ACC112 (cell line): ENCODE results near the gene GLT1D1.
"Not testable (repeated sequence)": the region's sequence is repeated elsewhere in the genome, so short reads cannot be mapped to it uniquely, and the experiment has no call there.

ENCODE experiments used
- H2AFZ ChIP-seq: fragments of 200-600 bp; sonication (generic); one replicate; pipeline ENCODE4 v1.6.0; 2017; ENCODE audit warnings: antibody characterized with exemption, low read length; ENCODE audit not compliant: unreplicated experiment
- H3K27ac ChIP-seq: fragments of 200-600 bp; sonication (generic); 2 replicates; pipeline ENCODE4 v1.5.1; 2014; ENCODE audit warnings: low read depth, mild to moderate bottlenecking, antibody characterized with exemption, low read length, moderate library complexity
- H3K27me3 ChIP-seq: fragments of 200-600 bp; sonication (generic); 2 replicates; pipeline ENCODE4 v1.6.1; 2014; ENCODE audit warnings: mild to moderate bottlenecking, antibody characterized with exemption, low read length, moderate library complexity, mixed read lengths; ENCODE audit not compliant: insufficient read depth
- H3K36me3 ChIP-seq: fragments of 200-600 bp; sonication (generic); 2 replicates; pipeline ENCODE4 v1.6.1; 2016; ENCODE audit warnings: mild to moderate bottlenecking, antibody characterized with exemption, low read length, moderate library complexity, mixed read lengths; ENCODE audit not compliant: insufficient read depth
- H3K4me1 ChIP-seq: fragments of 200-600 bp; sonication (generic); one replicate; pipeline ENCODE4 v1.6.1; 2016; ENCODE audit warnings: low read length, mixed read lengths; ENCODE audit not compliant: insufficient read depth, unreplicated experiment, control insufficient read depth
- H3K4me3 ChIP-seq: fragments of 200-600 bp; sonication (generic); 2 replicates; pipeline ENCODE4 v1.5.1; 2014; ENCODE audit warnings: mild to moderate bottlenecking, low read depth, low read length
- H3K79me2 ChIP-seq: fragments of 200-600 bp; sonication (generic); one replicate; pipeline ENCODE4 v1.6.0; 2016; ENCODE audit warnings: low read length; ENCODE audit not compliant: control insufficient read depth, unreplicated experiment, insufficient read depth

The GLT1D1 gene

GRCh38 chr12:128842579-128842978 lies 10.7 kb upstream of the GLT1D1 start:
- no peak overlapping the region for H3K27ac ChIP-seq
- H3K27me3 ChIP-seq: no peaks in the 10 kb centered on the region; the same call in 1 of the 2 replicates
- no peaks in the 10 kb centered on the region for H3K79me2 ChIP-seq
- H2AFZ ChIP-seq: no peak overlapping the region
- no peaks in the 10 kb centered on the region for H3K4me1 ChIP-seq
- no peaks in the 10 kb centered on the region for H3K36me3 ChIP-seq
- H3K4me3 ChIP-seq: no peak overlapping the region

- Histone ChIP-seq H3K4me1 (no peaks in the 10 kb centered on the region), H3K27me3 (no peaks in the 10 kb centered on the region; the same call in 1 of the 2 replicates), H2AFZ (no peak overlapping the region)
Measured at GRCh38 chr12:128843538-128843937, 9.7 kb upstream of the GLT1D1 start.

GRCh38 chr12:128844031-128844635 lies 9.1 kb upstream of the GLT1D1 start:
- no peaks in the 10 kb centered on the region for H3K4me1 ChIP-seq

More at GRCh38 chr12:128843538-128843937, 9.7 kb upstream of the GLT1D1 start:
- H3K36me3 ChIP-seq: no peaks in the 10 kb centered on the region
- H3K27ac ChIP-seq: no peak overlapping the region
- H3K79me2 ChIP-seq: no peaks in the 10 kb centered on the region
- H3K4me3 ChIP-seq: no peak overlapping the region

GRCh38 chr12:128846671-128847070 lies 6.6 kb upstream of the GLT1D1 start:
- not testable (repeated sequence) for H2AFZ ChIP-seq, H3K79me2 ChIP-seq, H3K27ac ChIP-seq, H3K36me3 ChIP-seq, H3K27me3 ChIP-seq, H3K4me3 ChIP-seq, H3K4me1 ChIP-seq

More at GRCh38 chr12:128844031-128844635, 9.1 kb upstream of the GLT1D1 start:
- H3K4me3 ChIP-seq: no peak overlapping the region
- no peak overlapping the region for H2AFZ ChIP-seq
- H3K79me2 ChIP-seq: no peaks in the 10 kb centered on the region
- no peaks in the 10 kb centered on the region; the same call in 1 of the 2 replicates for H3K27me3 ChIP-seq
- no peaks in the 10 kb centered on the region for H3K36me3 ChIP-seq
- no peak overlapping the region for H3K27ac ChIP-seq

GRCh38 chr12:128848371-128848770 lies 4.9 kb upstream of the GLT1D1 start:
- peaks cover 11% of the 10 kb centered on the region; the same call in 1 of the 2 replicates for H3K27me3 ChIP-seq
- no peak overlapping the region for H3K27ac ChIP-seq
- no peak overlapping the region for H2AFZ ChIP-seq
- no peaks in the 10 kb centered on the region for H3K36me3 ChIP-seq
- H3K79me2 ChIP-seq: no peaks in the 10 kb centered on the region
- H3K4me3 ChIP-seq: no peak overlapping the region
- no peaks in the 10 kb centered on the region for H3K4me1 ChIP-seq

GRCh38 chr12:128849806-128850205 lies 3.5 kb upstream of the GLT1D1 start:
- not testable (repeated sequence) for H3K4me1 ChIP-seq, H3K36me3 ChIP-seq, H2AFZ ChIP-seq, H3K79me2 ChIP-seq, H3K4me3 ChIP-seq, H3K27ac ChIP-seq
- peaks cover 19% of the 10 kb centered on the region; the same call in 1 of the 2 replicates for H3K27me3 ChIP-seq

- peaks cover 20% of the 10 kb centered on the region; the same call in 1 of the 2 replicates for H3K27me3 ChIP-seq
- H3K27ac ChIP-seq: no peak overlapping the region
- H3K4me3 ChIP-seq: no peak overlapping the region
Measured at GRCh38 chr12:128850400-128850799, 2.9 kb upstream of the GLT1D1 start.

GRCh38 chr12:128851429-128851828 lies 1.8 kb upstream of the GLT1D1 start:
- H3K27me3 ChIP-seq: peaks cover 20% of the 10 kb centered on the region; the same call in 1 of the 2 replicates
- not testable (repeated sequence) for H3K4me3 ChIP-seq, H3K79me2 ChIP-seq, H3K36me3 ChIP-seq, H3K4me1 ChIP-seq, H3K27ac ChIP-seq, H2AFZ ChIP-seq

More at GRCh38 chr12:128850400-128850799, 2.9 kb upstream of the GLT1D1 start:
- Histone ChIP-seq H3K79me2 (no peaks in the 10 kb centered on the region), H2AFZ (no peak overlapping the region), H3K4me1 (no peaks in the 10 kb centered on the region), H3K36me3 (no peaks in the 10 kb centered on the region)

GRCh38 chr12:128852026-128852698 lies 1.1 kb upstream of the GLT1D1 start:
- H3K4me3 ChIP-seq: no peak overlapping the region
- no peaks in the 10 kb centered on the region for H3K79me2 ChIP-seq
- H3K4me1 ChIP-seq: no peaks in the 10 kb centered on the region
- peaks cover 20% of the 10 kb centered on the region; the same call in 1 of the 2 replicates for H3K27me3 ChIP-seq
- H3K36me3 ChIP-seq: no peaks in the 10 kb centered on the region
- no peak overlapping the region for H2AFZ ChIP-seq
- H3K27ac ChIP-seq: no peak overlapping the region

GRCh38 chr12:128853600-128854197 lies 421 bp downstream of the GLT1D1 start:
- Histone ChIP-seq H2AFZ (no peak overlapping the region), H3K27ac (no peak overlapping the region), H3K4me1 (no peaks in the 10 kb centered on the region), H3K36me3 (no peaks in the 10 kb centered on the region), H3K4me3 (no peak overlapping the region), H3K79me2 (no peaks in the 10 kb centered on the region), H3K27me3 (peaks cover 20% of the 10 kb centered on the region; the same call in 1 of the 2 replicates)
